ENCODE results near the gene AGTRAP.

AGTRAP gene, protein sequence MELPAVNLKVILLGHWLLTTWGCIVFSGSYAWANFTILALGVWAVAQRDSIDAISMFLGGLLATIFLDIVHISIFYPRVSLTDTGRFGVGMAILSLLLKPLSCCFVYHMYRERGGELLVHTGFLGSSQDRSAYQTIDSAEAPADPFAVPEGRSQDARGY

DNA sequence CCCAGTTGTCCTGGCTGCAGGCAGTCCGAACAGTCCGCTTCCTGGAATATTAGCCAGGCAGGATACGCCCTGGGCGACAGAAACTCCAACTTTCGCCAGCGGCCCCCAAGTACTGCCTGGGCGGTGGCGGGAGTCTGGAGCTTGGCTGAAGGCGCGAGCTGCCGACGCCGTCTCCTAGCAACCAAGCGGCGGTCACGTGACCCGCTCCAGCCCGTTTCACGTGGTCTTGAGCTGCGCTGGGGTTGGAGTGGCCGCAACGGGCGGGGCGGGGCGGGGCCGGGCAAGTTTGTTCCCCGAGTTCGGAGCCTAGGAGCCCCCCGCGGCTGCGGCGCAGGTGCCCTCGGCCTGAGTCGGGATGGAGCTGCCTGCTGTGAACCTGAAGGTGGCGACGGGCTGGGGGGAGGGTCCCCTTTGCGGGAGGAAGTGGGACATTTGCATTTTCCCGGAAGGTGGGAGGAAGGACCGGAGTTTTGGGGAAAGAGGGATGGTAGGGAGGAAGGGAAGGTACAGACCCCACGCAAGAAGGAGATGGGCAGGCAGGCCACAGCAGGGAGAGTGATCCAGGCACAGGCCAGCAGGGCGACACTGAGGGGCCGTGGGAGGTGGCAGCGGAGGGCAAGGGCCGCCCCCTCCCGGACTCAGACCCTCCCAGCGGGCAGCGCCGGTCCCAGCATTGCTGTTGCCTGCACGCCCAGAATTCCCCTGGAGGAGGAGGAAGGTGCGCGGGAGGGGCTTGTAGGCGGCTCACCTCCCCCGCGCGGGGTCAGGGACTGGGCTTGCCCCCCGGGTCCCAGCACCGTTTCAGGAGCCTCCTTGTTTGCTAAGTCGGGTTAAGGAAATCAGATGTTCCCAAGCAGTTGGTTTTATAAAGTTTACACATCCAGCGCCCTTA, at the start of gene AGTRAP:
Gene AGTRAP, plus strand, starts transcription at position 283 of the 892 bp plus-strand sequence. Its CDS starts 73 bp downstream, at position 356.
- peak; percentile 61 for DNase-seq

DNA sequence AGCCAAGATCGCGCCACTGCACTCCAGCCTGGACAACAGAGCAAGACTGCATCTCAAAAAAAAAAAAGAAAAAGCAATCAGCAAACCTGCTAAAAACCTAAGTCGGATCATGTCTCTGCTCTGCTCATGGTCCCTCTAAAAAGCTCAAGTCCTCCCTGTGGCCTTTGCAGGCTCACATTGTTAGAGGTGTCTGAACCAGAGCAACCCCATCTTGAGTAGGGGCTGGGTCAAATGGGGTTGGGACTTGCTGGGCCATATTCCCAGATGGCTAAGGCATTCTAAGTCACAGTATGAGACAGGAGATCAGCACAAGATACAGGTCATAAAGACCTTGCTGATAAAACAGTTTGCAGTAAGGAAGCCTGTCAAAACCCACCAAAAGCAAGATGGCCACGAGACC, 47.4 kb upstream of the AGTRAP start:
- no peak for DNase-seq

DNA sequence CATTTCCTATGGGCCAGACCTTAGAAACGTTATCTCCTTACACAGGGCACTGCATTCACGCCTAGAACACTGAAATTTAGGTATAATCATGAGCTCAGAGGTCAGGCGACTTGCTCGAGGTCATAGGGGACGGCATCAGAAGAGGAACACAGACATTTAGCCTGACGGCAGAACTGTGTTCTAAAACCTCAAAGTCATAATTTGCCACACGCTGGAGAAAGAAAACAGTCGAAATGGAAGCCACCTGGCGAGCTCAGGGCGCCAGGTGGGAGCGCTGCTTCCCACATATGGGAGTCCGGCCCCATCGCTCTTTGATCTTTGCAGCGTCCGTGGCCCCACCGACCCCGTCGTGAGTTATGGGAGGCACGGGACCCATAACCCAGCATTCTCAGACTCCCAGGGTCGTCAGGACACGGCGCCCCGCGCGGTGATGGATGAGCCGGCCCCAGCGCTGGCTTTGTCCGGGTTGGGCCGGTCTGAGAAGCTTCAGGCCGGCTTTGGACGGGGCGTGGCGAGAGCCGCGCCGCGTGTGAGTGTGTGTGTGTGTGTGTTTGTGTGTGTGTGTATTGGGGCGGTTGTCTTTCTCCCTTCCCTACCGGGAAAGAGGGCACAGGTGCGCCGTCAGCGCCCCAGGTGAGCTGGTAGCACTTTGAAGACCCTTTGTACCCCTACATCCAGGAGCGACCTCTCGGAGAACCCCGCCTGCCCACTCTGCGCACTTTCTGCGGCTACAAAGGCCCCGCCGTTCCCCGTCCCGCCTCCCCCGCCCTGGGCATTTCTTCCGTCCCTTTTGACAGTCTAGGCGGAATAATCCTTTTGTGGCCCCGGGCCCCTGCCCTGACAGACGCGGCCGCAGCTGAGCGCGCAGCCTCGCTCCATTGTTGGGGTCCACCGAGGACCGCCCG, 45.3 kb upstream of the AGTRAP start:
- no peak for DNase-seq

DNA sequence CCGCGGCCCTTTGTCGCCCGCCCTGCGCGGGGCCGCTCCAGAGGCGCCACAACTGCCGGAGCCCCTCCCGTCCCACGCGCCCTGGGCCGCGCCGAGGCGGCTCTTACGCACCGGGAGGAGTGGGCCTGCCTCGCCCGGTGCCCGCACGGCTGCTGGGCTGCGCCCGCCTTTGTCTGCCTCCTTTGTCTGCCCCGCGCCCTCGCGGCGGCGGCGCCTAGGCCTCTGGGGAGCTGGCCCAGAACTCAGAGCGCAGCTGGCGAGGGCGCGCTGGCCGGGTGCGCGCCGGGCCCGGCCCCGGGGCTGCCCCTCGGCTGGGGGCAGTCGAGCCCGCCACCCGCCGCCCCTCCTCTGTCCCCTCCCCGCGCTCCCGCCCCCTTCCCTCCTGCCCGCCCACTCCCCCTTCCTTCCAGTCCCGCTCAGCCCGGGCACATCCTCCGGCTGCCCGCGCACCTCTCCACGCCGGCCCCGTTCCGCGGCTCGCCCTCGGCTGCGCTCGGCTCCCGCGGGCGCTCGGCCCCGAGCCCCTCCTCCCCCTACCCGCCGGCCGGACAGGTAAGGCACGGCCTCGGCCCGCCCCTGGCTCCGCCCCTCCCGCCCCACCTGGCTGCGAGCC, 44.5 kb upstream of the AGTRAP start, which contains the start of gene DRAXIN:
Gene DRAXIN, plus strand, starts transcription at position 409 of the 613 bp plus-strand sequence. CDS start 14,549 bp downstream, outside the sequence.
- no peak for DNase-seq

DNA sequence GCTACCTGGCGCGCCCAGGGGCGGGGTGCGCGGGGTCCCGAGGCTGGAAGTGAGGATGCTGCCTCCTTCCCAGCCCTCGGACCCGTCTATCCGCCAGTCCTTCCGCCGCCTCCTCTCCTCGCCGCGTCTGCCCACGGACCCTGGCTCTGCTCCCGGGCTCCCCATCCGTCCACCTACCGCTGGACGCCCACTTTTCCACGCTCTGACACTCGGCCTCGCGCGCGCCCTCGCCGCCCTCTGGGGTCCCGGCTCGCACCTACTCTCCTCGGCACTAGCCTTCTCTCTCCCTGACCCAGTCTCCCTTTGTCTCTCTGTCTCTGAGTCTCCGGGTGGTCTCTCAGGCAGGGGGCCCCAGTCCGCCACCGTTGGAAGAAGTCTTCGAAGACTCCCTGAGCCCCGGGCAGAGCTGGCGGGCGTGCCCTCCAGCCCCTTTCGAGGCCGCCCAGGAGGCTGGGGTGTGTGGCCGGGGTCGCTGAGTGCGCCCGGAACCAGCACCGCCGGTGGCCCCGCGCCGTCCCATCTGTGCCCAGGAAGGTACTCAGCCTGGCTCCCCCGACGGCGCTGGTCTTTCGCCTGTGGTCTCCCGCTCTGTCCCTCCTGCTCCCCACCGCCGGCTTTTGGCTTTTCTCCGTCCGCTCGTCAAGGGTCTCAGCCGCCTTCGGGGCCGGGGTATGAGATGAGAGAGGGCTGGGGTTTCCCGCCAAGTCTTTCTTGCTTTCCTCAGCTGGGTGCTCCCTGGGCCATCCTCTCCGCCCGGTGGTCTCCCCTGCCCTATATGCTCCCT, 43.8 kb upstream of the AGTRAP start:
- no peak for DNase-seq

DNA sequence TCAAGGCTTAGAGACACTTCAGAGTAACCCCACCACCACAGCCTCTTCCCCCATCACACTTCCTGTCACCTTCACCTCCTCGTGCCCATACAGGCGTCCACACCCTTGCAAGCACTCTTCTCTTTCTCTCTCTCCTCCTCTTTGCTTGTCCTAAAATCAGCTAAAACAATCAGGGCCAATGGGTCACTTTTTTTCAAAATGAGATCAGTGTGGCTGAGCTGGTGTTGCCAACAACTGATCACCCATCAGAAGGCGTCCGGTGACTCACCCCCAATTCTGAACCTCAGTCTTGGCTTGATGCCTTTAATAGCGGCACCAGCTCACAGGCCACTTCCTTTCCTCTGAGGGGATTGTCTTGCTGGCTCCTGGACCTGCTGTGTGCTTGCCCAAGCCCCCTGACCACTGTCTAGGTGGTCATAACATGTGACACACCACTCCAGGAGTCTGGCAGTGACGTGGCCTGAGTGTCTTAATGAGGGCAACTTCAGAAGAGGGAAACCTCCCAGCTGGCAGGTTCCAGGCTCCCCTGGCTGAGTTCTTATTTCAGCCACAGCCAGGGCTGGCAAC, 42.8 kb upstream of the AGTRAP start:
- DNase-seq = no peak

DNA sequence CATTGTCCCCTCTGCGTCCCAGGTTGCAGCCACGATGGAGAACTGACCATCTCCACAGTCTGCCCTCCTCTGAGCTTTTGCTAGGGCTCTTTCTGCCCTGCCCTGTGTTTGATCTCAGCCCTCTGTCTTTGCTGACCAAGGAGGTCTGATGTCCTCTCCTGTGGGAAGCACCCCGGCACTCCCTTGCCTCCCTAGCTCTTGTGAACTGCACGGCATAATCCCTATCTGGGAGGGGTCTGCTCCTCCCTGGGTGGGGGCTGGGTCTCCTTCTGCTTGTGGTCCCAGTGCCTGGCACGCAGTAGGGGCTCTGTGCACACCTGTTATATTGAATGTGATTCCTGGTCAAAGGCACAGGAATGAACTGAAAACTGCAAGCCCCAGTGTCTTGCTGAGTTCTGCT, 42.0 kb upstream of the AGTRAP start:
- no peak for DNase-seq

DNA sequence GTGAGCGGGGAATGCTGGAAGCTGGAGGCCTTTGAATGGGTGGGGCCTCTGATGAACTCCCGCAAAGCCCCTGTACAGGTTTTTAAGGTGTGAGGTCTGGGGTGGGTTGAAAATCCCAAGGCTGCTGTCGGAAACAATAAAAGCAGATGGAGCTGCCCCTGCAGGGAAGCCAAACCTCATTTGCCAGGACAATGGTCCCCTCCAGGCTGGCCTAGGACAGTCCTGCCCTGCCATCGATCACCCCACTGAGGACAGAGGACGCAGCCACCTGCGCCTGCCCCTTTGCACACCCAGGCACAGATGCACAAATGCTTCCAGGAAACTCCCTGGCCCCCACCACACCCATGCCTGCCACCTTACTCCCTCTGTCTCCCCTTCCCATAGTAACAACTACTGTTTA, 40.1 kb upstream of the AGTRAP start:
- no peak for DNase-seq

DNA sequence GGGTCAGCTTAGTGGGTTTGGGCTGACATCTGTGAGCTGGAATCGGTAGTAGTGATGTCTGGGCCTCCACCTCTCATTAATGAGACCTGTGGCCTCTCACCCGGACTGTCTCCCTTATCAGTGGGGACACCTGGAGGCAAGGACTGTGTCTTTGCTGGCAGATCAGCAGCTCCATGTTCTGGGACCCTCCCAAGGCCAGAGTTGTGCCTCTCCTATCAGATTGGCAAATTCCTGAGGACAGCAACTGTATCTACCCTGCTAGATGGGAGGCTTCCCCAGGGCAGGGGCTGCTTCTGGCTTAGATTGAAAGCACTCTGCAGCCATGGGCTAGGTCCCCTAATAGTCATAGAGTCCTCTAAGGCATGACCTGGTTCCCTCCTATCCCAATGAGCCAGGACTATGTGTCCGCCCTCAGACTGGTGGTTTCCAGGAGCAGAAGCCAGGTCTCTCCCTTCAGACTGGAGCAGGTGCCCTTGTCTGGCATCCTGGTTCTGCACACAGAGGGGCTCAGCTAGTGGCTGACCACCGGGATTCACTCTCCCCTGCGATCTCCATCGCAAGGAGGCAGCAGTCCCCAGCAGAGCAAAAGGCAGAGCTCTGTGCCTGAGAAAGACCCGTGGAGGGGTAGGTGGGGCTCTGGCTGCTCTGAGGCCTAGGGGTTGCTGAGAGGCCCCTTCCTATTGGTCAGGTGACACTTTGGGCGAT, 38.6 kb upstream of the AGTRAP start:
- DNase-seq = no peak

DNA sequence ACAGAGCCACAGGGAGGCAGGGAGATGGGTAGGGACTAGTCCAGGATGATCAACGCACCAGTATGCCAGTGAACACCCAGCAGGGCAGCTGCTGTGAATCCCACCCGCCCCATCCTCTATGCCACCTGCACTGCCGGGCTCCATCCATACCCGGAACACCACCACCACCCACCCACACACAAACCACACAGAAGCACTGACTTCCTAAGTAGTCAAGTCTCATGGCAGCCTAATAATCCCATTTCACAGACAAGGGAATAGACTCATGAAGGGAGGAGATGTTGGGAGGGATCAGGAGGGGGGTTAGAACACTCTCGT, 38.1 kb upstream of the AGTRAP start:
- DNase-seq = no peak

DNA sequence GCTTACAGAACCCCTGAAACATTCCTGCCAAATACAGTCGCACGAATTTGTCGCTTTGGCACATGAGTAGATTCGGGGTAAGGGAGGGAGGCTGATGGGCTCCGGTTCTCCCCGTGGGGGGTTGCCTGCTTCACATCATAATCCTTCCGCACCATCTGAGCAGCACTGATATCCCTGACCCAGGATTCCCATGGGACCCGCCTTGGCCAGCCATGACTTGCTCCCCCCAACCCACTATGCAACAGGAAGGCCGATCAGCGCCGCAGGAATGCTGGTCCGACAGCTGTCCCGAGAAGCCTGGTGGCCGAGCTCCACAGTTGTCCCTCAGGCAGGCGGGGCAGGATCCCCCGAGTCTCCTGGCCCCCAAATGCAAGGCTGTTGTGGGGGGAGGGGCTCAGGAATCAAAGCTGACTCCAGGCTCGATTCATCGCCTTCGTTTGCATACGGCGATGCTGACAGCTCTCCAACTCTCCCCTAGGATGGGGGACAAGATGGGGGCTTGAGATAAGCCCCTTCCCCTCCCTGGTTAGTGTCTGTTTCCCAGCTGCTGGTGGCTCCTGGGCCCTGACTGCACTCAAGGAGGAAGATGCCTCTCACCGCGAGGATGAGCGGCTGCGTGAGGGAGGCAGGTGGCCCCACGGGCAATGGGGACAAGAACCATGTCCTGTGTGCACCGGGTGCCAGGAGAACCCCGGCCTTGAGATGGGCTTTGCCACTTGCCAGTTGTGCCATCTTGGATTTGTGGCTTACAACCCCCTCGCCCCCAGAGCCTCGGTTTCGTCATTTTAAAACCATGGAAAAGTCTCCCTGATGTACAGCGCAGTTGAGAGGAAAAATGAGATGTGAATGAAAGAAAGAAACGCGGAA, 35.1 kb upstream of the AGTRAP start:
- DNase-seq = no peak

DNA sequence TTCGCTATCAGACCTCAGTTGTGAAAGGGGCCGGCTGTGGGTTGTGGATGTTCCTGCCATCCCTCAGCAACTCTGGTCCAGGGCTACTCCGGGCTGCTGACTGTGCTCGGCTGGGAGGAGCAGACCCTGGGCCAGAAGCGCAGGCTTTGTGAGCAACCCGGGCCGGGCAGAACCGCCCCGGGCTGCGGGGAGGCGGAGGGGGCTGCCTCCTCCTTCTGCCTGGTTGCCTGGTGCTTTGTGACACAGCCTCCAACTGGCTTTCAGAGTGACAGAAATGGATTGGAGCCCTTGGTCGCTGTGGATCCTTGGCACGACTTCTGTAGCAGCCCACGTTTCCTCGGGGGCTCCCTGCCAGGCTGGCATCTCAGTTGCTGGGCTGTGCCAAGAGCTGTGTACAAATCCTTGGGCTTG, 34.4 kb upstream of the AGTRAP start:
- no peak for DNase-seq

DNA sequence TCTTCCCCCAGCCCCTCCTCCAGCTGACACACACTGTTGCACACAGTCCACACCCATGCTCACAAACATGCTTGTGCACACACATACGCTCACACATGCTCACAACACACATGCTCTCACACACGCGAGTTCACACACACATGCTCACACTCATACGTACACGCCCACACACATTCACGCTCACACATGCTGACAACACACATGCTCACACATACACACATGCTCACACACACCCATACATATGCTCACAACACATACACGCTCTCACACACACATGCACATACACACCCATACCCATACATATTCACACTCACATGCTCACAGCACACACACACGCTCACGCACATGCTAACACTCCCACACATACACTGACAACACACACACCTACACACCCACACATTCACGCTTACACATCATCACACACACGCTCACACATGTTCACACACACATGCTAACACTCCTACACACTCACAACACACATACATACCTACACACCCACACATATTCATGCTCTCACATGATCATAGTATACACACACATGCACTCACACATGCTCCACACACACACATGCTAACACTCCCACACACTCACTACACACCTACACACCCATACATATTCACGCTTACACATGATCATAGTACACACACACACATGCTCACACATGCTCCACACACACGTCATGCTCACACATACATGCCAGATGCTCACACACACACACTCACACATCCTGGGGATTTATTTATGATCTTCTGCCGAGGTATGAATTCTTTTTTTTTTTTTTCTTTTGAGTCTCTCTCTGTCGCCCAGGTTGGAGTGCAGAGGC, 33.7 kb upstream of the AGTRAP start:
- no peak for DNase-seq

DNA sequence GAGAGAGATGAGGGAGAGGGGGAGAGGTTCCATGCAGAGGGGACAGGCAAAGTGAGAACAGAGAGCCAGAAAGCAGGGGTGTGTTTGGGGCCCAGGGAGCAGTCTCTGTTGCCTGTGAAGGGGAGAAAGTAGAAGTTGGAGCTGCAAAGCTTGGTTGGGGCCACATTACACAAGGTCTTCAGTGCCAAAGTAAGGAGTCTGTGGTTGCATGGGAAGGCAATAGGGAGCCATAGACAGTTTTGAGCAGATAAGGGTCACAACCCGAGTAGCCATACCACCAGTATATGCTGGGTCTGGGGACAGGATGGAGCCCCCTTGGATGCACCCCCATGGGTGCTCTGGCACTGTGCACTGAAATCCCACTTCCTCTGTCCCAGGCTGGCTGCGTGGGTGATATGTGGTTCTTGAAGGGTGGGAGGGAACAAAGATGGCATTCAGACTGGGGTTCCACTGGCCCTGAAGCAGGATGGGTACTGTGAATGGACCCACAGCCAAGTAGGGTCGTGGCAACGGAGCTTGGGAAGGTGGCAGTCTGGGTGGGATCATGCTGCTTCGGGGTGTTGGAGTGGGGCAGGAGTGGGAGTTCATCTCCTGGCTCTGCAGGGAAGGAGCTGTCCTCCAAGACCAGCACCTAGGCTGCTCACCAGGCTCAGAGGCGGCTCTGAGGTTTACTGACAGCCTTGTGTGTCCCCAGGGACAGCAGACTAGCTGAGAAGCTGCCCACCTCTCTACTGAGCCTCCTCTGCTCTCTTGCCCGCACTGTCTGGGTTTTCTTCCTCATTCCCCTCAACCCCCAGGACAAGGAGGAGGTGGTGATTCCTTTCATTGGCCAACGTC, 32.4 kb upstream of the AGTRAP start:
- DNase-seq = no peak

DNA sequence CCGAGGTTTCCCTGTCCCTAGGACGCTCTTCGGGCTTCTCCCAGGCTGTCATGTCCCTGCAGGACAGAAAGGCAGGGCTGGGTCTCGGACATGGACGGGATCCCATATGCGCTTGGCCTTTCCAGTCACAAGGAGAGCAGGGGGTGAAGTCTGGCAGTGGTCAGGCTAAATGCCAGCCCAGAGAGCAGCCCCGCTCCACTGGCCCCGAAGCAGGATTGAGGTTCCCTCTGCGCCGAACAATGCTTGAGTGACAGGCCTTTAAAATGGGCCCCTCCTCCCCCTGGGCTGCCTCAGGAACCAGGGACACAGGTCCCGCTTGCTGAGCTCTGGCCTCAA, 31.8 kb upstream of the AGTRAP start:
- no peak for DNase-seq

DNA sequence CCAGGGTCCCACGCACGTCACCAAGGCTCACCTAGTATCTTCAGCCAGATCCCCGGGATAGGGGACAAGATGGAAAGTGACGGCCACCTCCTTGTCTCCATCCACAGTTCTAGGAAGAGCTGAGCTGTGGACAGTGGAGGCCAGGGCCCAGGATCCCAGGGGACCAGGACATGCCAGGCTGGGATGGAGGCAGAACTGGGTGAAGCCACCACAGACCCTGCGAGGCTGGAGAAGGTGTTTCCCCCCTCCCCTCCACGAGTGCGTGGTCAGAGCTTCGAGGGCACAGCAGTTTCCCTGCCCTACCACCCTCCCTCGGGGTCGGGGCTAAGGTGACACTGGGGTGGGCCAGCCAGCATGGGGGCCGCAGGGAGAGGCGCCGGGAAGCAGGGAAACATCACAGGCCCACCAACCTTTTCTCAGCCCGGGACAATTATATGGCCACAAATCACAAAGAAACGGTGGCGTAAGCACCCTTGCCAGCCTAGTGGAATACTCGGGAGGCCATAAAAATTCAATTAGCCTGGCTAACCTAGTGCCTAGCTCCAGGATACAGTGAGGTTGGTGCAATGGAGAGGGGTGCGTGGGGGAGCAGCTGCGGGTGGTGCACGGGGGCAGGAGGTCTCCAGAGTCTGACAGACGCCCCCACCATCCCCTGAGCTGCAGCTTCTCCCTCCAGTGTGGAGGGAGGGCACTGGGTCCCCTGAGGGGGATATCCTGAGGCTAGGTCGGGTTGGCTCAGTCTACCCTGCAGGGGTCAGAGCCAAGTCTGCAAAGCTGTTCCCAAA, 31.1 kb upstream of the AGTRAP start:
- DNase-seq = no peak

DNA sequence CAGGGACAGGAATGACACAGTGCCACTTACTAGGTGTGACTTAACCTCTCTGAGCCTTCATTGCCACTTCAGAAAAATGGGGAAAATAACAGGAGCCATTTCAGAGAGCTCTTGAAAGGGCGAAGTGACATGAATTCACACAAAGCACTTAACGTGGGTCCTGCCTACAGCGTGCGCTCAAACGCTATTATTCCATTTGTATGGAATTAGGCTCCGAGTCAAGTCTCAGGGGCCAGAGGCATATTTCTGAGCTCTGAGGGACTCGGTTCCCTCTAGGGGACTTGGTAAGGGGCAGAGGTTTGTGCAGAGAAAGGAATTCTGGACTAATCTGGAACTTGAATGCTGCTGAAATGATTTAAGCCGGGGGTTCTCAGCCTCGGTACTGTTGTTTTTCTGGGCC, 30.3 kb upstream of the AGTRAP start:
- no peak for DNase-seq

DNA sequence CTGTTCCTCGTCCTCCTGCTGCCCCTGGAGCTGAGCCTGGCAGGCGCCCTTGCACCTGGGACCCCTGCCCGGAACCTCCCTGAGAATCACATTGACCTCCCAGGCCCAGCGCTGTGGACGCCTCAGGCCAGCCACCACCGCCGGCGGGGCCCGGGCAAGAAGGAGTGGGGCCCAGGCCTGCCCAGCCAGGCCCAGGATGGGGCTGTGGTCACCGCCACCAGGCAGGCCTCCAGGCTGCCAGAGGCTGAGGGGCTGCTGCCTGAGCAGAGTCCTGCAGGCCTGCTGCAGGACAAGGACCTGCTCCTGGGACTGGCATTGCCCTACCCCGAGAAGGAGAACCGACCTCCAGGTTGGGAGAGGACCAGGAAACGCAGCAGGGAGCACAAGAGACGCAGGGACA, 29.6 kb upstream of the AGTRAP start:
- DNase-seq = no peak

Data from NCI-H1048 (cell line).